GM12875 (cell line): ENCODE results near the gene PCDHA1.
"Not testable (repeated sequence)": the region's sequence is repeated elsewhere in the genome, so short reads cannot be mapped to it uniquely, and the experiment has no call there.

Experiments used
- H3K4me3 ChIP-seq: one replicate; pipeline ENCODE4 v1.5.1; 2011; ENCODE audit warnings: low read depth, low read length, control low read depth
- TF ChIP-seq, protein P1 (sequence below): IDR thresholded peaks from 2 replicates; pipeline ENCODE4 v1.5.1; 2011; ENCODE audit warnings: low read depth, mild to moderate bottlenecking, control low read depth, inconsistent platforms, low read length, moderate library complexity, borderline replicate concordance; ENCODE audit not compliant: insufficient read depth

The PCDHA1 gene

DNA sequence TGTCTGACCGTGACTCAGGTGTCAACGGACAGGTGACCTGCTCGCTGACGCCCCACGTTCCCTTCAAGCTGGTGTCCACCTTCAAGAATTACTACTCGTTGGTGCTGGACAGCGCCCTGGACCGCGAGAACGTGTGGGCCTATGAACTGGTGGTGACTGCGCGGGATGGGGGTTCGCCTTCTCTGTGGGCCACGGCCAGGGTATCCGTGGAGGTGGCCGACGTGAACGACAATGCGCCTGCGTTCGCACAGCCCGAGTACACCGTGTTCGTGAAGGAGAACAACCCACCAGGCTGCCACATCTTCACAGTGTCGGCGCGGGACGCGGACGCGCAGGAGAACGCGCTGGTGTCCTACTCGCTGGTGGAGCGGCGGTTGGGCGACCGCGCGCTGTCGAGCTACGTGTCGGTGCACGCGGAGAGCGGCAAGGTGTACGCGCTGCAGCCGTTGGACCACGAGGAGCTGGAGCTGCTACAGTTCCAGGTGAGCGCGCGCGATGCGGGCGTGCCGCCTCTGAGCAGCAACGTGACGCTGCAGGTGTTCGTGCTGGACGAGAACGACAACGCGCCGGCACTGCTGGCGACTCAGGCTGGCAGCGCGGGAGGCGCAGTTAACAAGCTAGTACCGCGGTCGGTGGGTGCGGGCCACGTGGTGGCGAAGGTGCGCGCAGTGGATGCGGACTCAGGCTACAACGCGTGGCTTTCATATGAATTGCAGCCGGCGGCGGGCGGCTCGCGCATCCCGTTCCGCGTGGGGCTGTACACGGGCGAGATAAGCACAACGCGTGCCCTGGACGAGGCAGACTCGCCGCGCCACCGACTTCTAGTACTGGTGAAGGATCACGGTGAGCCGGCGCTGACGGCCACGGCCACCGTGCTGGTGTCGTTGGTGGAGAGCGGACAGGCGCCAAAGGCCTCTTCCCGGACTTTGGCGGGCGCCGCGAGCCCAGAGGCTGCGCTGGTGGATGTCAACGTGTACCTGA, 84.6 kb downstream of the PCDHA1 start:
- H3K4me3 ChIP-seq: no peak overlapping the region
- TF ChIP-seq, protein P1, sequence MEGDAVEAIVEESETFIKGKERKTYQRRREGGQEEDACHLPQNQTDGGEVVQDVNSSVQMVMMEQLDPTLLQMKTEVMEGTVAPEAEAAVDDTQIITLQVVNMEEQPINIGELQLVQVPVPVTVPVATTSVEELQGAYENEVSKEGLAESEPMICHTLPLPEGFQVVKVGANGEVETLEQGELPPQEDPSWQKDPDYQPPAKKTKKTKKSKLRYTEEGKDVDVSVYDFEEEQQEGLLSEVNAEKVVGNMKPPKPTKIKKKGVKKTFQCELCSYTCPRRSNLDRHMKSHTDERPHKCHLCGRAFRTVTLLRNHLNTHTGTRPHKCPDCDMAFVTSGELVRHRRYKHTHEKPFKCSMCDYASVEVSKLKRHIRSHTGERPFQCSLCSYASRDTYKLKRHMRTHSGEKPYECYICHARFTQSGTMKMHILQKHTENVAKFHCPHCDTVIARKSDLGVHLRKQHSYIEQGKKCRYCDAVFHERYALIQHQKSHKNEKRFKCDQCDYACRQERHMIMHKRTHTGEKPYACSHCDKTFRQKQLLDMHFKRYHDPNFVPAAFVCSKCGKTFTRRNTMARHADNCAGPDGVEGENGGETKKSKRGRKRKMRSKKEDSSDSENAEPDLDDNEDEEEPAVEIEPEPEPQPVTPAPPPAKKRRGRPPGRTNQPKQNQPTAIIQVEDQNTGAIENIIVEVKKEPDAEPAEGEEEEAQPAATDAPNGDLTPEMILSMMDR: no peak

DNA sequence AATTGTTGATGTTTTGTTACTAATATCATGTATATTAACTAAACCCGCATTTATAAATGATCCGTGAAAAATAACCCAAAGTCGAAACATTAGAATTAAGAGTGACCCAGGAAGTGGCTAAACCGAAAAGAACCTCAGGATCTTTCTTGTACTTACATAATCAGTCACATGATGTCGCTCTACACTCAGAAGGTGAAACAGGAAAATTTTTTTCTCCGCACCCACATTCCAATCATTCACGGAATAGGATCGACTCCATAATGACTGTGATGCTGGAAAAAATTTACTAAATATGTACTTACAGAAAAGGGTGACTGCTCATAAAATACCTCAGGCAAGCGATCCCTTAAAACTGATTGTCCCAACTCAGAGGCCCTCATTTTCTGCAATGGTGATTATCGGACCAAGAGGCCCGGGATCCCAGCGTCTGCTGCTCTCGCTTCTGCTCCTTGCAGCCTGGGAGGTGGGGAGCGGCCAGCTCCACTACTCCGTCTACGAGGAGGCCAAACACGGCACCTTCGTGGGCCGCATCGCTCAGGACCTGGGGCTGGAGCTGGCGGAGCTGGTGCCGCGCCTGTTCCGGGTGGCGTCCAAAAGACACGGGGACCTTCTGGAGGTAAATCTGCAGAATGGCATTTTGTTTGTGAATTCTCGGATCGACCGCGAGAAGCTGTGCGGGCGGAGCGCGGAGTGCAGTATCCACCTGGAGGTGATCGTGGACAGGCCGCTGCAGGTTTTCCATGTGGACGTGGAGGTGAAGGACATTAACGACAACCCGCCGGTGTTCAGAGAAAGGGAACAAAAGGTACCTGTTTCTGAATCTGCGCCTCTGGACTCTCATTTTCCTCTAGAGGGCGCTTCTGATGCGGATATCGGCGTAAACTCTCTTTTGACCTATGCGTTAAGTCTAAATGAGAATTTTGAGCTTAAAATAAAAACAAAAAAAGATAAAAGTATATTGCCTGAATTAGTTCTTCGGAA, 89.4 kb downstream of the PCDHA1 start, which contains the start of gene PCDHA12:
TSS of gene PCDHA12 (plus strand) at position 224 of the 981 bp plus-strand sequence. CDS start at position 389, 165 bp downstream.
- TF ChIP-seq, protein P1: no peak
- no peak within 1 kb of the TSS for H3K4me3 ChIP-seq

DNA sequence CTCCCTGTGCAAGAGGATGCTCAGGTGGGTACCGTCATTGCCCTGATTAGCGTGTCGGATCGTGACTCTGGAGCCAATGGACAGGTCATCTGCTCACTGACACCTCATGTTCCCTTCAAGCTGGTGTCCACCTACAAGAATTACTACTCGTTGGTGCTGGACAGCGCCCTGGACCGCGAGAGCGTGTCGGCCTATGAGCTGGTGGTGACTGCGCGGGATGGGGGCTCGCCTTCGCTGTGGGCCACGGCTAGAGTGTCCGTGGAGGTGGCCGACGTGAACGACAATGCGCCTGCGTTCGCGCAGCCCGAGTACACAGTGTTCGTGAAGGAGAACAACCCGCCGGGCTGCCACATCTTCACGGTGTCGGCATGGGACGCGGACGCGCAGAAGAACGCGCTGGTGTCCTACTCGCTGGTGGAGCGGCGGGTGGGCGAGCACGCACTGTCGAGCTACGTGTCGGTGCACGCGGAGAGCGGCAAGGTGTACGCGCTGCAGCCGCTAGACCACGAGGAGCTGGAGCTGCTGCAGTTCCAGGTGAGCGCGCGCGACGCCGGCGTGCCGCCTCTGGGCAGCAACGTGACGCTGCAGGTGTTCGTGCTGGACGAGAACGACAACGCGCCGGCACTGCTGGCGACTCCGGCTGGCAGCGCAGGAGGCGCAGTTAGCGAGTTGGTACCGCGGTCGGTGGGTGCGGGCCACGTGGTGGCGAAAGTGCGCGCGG, 90.8 kb downstream of the PCDHA1 start:
- H3K4me3 ChIP-seq: not testable (repeated sequence)

DNA sequence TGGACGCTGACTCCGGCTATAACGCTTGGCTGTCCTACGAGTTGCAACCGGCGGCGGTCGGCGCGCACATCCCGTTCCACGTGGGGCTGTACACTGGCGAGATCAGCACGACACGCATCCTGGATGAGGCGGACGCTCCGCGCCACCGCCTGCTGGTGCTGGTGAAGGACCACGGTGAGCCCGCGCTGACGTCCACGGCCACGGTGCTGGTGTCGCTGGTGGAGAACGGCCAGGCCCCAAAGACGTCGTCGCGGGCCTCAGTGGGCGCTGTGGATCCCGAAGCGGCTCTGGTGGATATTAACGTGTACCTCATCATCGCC, 91.3 kb downstream of the PCDHA1 start:
- H3K4me3 ChIP-seq: no peak overlapping the region
- TF ChIP-seq, protein P1: no peak

DNA sequence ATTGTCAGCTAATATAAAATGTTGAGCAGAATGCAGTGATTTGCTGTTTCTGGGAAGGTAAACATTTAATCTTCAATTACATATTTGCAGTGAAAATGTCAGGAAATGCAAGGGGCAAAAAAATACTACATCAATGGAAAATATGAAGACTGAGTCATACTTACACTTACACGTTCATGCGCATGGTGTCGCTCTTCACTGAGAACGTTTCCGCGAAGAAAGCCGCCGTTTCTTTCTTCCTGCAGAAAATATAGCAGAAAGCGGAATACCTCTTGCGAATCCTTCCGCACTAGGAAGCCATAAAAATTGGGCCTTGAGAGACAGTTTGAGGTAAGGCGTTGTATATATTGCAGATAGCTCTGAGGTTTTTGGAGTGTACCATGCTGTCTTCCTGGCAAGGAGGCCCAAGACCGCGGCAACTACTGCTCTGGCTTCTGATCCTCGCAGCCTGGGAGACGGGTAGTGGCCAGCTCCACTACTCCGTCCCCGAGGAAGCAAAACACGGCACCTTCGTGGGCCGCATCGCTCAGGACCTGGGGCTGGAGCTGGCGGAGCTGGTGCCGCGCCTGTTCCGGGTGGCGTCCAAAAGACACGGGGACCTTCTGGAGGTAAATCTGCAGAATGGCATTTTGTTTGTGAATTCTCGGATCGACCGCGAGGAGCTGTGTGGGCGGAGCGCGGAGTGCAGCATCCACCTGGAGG, 96.1 kb downstream of the PCDHA1 start, which contains the start of gene PCDHA13:
TSS of gene PCDHA13 (plus strand) at position 236 of the 702 bp plus-strand sequence. CDS start at position 381, 145 bp downstream.
- no peak within 1 kb of the TSS for H3K4me3 ChIP-seq
- TF ChIP-seq, protein P1: no peak

DNA sequence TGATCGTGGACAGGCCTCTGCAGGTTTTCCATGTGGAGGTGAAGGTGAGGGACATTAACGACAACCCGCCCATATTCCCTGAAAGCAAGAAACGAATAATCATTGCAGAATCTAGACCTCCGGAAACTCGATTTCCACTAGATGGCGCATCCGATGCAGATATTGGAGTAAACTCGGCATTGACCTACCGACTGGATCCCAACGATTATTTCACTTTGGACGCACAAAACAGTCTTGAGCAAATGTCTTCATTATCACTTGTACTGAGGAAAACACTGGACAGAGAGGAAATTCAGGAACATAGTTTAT, 96.6 kb downstream of the PCDHA1 start:
- no peak overlapping the region for H3K4me3 ChIP-seq

More for the DNA sequence above, 96.6 kb downstream of the PCDHA1 start:
- TF ChIP-seq, protein P1: no peak
